Measurements from ENCODE around the gene CHTF18.
"Not testable (repeated sequence)": the region's sequence is repeated elsewhere in the genome, so short reads cannot be mapped to it uniquely, and the experiment has no call there.

Gene CHTF18

DNA sequence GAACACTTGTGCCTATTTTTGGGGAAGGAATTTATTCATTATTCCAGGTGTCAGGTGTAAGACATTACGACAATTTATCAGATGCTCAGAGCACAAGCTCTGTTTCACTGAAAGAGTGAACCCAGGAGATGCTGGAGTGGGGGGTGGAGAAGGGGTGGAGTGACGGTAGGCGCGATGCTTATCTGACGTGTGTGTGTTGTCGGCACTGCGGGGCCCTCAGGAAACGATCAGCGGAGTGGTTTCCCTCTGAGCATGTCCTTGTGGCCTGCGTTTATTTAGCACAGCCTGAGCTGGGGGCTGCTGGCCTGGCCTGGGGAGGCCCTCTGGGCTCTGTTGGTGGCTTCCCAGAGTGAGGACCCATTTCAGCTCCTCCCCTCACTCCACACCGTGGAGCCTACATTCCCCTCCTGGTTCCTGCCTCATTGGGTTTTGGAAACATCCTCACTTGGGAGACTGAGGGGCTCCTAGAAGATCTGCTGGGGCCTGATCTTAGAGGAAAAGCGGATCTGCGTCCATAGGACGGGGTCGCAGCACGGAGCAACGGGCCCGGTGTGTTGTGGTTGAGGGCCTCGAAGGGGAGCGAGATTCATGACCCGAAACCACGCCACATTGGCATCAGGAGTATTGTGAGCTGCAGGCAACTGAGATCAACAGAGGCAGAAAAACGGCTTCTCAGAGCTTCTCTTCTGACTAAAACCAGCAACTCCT lies 31.1 kb downstream of the CHTF18 start:
- WGBS, 2 experiments = 92 to 94% methylated on average over 23 of the region's 23 CpGs

DNA sequence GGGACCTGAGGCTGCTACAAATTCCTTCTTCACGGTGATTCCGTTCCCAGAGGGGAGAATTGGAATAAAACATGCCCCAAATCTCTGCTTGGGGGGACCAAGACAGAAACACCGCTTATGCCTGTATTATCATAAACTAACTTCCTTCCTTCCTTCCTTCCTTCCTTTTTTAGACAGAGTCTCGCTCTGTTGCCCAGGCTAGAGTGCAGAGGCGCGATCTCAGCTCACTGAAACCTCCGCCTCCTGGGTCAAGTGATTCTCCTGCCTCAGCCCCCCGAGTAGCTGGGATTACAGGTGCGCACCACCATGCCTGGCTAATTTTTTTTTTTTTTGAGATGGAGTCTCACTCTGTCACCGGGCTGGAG lies 31.6 kb downstream of the CHTF18 start:
- not testable (repeated sequence) for H3K27ac ChIP-seq (ENCODE audit: insufficient read depth, low read depth, low read length, poor library complexity, severe bottlenecking); H3K9me3 ChIP-seq (ENCODE audit: control insufficient read depth, low read length); H3K4me3 ChIP-seq (ENCODE audit: insufficient read depth, low read depth, low read length); H3K4me1 ChIP-seq (ENCODE audit: control insufficient read depth, insufficient read depth, low read length); H3K36me3 ChIP-seq (ENCODE audit: control insufficient read depth, insufficient read depth, low read length)
- H3K27me3 ChIP-seq (ENCODE audit: control insufficient read depth, insufficient read depth, low read length, poor library complexity, severe bottlenecking) = peaks cover 80% of the 10 kb centered on the region
- 91 to 93% methylated on average over 10 of the region's 10 CpGs for WGBS, 2 experiments

More for the DNA sequence above, 31.1 kb downstream of the CHTF18 start:
- no peak overlapping the region for H3K4me3 ChIP-seq (ENCODE audit: insufficient read depth, low read depth, low read length)
- H3K9me3 ChIP-seq (ENCODE audit: control insufficient read depth, low read length) = no peaks in the 10 kb centered on the region
- H3K27ac ChIP-seq (ENCODE audit: insufficient read depth, low read depth, low read length, poor library complexity, severe bottlenecking) = no peak overlapping the region
- H3K36me3 ChIP-seq (ENCODE audit: control insufficient read depth, insufficient read depth, low read length) = no peaks in the 10 kb centered on the region
- H3K4me1 ChIP-seq (ENCODE audit: control insufficient read depth, insufficient read depth, low read length) = no peaks in the 10 kb centered on the region
- H3K27me3 ChIP-seq (ENCODE audit: control insufficient read depth, insufficient read depth, low read length, poor library complexity, severe bottlenecking) = peaks cover 80% of the 10 kb centered on the region

DNA sequence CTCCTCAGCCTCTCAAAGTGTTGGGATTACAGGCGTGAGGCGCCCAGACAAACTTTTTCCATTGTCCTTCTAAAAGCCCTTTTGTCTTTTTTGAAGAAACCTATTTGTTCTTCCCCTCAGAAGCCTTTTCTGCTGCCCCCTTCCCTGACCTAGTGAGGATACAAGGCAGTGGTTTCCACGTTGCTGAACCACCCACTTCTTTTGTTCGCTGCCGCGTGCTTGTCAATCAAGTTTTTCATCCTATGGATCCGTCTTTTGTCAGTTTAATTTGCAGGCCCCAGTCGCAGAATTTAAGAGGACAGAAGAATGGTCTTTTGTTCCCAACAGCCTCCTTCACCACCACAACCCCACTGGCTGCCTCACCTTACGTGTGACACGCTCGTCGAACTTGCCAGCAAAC lies 32.3 kb downstream of the CHTF18 start:
- 8 to 10% methylated on average over 12 of the region's 12 CpGs for WGBS, 2 experiments
- H3K9me3 ChIP-seq (ENCODE audit: control insufficient read depth, low read length) = no peaks in the 10 kb centered on the region
- peaks cover 83% of the 10 kb centered on the region for H3K27me3 ChIP-seq (ENCODE audit: control insufficient read depth, insufficient read depth, low read length, poor library complexity, severe bottlenecking)
- no peak overlapping the region for H3K4me3 ChIP-seq (ENCODE audit: insufficient read depth, low read depth, low read length)
- H3K36me3 ChIP-seq (ENCODE audit: control insufficient read depth, insufficient read depth, low read length) = no peaks in the 10 kb centered on the region
- H3K27ac ChIP-seq (ENCODE audit: insufficient read depth, low read depth, low read length, poor library complexity, severe bottlenecking) = no peak overlapping the region
- no peaks in the 10 kb centered on the region for H3K4me1 ChIP-seq (ENCODE audit: control insufficient read depth, insufficient read depth, low read length)

DNA sequence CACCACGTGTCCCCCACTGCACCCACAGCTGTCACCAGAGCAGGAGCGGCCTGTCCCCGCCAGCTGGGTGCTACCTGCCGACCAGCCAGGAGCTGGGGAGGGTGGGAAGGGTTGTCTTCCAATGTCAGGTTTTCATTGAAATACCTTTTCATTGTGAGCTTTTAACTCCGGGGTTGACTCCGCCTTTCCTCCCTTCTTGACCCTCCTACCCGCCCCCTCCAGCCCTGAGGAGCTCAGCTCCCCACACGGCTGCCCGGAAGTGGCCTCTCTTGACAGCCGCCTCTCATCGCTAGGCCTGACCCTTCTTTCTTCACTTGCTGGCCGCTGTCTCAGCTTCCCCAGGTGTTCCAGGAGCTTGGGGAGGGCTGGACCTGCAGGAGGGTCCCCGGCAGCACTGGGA lies 33.3 kb downstream of the CHTF18 start:
- Histone ChIP-seq H3K4me3 (ENCODE audit: insufficient read depth, low read depth, low read length) (no peak overlapping the region), H3K36me3 (ENCODE audit: control insufficient read depth, insufficient read depth, low read length) (no peaks in the 10 kb centered on the region), H3K4me1 (ENCODE audit: control insufficient read depth, insufficient read depth, low read length) (no peaks in the 10 kb centered on the region), H3K9me3 (ENCODE audit: control insufficient read depth, low read length) (no peaks in the 10 kb centered on the region), H3K27ac (ENCODE audit: insufficient read depth, low read depth, low read length, poor library complexity, severe bottlenecking) (no peak overlapping the region), H3K27me3 (ENCODE audit: control insufficient read depth, insufficient read depth, low read length, poor library complexity, severe bottlenecking) (peaks cover 84% of the 10 kb centered on the region)
- WGBS, 2 experiments = 66 to 71% methylated on average over 13 of the region's 13 CpGs

DNA sequence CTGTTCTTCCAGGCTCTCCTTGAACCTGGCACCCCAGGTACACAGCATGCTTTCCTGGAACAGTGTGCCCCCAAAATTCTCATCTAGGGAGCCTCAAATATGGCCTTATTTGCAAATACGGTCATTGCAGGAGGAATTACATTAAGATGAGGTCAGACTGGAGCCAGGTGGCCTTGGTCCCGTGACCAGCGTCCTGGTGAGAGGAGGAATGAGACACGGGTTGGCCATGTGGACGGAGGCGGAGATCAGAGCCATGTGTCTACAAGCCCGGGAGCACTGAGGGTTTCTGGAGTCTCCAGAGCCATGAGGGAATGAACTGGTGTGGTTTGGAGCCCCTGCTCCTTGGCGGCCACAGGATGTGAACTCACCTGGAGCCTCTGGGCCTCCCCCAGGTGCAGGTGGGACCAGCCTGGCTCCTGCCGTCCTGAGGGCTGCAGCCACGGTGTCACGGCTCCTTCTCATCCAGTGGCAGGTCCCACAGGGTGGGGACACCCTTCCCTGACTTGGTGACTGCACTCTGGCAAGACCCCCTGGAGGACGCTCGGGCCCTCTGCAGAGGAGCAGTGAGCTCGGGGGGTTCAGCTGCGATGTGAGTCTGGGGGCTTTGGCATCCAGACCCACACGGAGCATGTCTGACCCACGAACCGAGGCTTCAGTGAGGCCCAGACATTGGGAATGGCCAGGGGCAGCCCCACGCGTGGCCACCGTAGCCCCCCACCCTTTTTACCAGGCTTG lies 33.9 kb downstream of the CHTF18 start:
- Histone ChIP-seq H3K36me3 (ENCODE audit: control insufficient read depth, insufficient read depth, low read length) (no peaks in the 10 kb centered on the region), H3K4me1 (ENCODE audit: control insufficient read depth, insufficient read depth, low read length) (no peaks in the 10 kb centered on the region), H3K27me3 (ENCODE audit: control insufficient read depth, insufficient read depth, low read length, poor library complexity, severe bottlenecking) (peaks cover 81% of the 10 kb centered on the region), H3K9me3 (ENCODE audit: control insufficient read depth, low read length) (no peaks in the 10 kb centered on the region), H3K27ac (ENCODE audit: insufficient read depth, low read depth, low read length, poor library complexity, severe bottlenecking) (no peak overlapping the region), H3K4me3 (ENCODE audit: insufficient read depth, low read depth, low read length) (no peak overlapping the region)
- 93 to 94% methylated on average over 21 of the region's 21 CpGs for WGBS, 2 experiments

DNA sequence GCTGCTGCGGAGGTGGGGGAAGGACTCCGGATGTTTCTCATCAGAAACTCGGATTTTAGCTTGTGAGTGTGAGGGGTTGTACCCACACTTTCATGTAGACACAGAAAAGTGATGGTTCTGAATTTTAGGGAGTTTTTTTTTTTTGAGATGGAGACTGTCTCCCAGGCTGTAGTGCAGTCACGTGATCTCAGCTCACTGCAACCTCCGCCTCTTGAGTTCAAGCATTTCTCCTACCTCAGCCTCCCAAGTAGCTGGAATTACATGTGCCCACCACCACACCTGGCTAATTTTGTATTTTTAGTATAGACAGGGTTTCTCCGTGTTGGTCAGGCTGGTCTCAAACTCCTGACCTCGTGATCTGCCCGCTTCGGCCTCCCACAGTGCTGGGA lies 34.5 kb downstream of the CHTF18 start:
- 93% methylated on average over 9 of the region's 9 CpGs for WGBS, 2 experiments
- Histone ChIP-seq H3K4me3 (ENCODE audit: insufficient read depth, low read depth, low read length) (no peak overlapping the region), H3K27ac (ENCODE audit: insufficient read depth, low read depth, low read length, poor library complexity, severe bottlenecking) (no peak overlapping the region), H3K27me3 (ENCODE audit: control insufficient read depth, insufficient read depth, low read length, poor library complexity, severe bottlenecking) (peaks cover 77% of the 10 kb centered on the region), H3K9me3 (ENCODE audit: control insufficient read depth, low read length) (no peaks in the 10 kb centered on the region), H3K4me1 (ENCODE audit: control insufficient read depth, insufficient read depth, low read length) (no peaks in the 10 kb centered on the region), H3K36me3 (ENCODE audit: control insufficient read depth, insufficient read depth, low read length) (no peaks in the 10 kb centered on the region)

DNA sequence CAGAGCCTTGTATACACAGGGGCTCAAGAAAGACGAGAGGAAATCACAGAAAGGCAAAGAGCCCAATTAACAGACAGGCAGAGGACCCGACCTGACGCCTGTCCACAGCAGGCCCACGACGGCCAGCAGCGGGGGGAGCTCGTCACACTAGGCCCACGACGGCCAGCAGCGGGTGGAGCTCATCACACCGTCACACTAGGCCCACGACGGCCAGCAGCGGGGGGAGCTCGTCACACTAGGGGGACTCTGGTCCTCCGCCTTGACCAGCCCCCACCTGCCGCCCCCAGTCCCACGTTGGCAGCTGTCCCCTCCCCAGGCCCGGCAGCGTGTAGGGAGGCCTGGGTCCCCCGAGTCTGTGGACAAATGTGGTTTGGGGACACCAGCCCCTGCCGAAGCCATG lies 35.8 kb downstream of the CHTF18 start:
- peaks cover 65% of the 10 kb centered on the region for H3K27me3 ChIP-seq (ENCODE audit: control insufficient read depth, insufficient read depth, low read length, poor library complexity, severe bottlenecking)
- no peaks in the 10 kb centered on the region for H3K4me1 ChIP-seq (ENCODE audit: control insufficient read depth, insufficient read depth, low read length)
- no peak overlapping the region for H3K27ac ChIP-seq (ENCODE audit: insufficient read depth, low read depth, low read length, poor library complexity, severe bottlenecking)
- 93 to 94% methylated on average over 22 of the region's 22 CpGs for WGBS, 2 experiments
- no peak overlapping the region for H3K4me3 ChIP-seq (ENCODE audit: insufficient read depth, low read depth, low read length)
- no peaks in the 10 kb centered on the region for H3K9me3 ChIP-seq (ENCODE audit: control insufficient read depth, low read length)
- no peaks in the 10 kb centered on the region for H3K36me3 ChIP-seq (ENCODE audit: control insufficient read depth, insufficient read depth, low read length)

DNA sequence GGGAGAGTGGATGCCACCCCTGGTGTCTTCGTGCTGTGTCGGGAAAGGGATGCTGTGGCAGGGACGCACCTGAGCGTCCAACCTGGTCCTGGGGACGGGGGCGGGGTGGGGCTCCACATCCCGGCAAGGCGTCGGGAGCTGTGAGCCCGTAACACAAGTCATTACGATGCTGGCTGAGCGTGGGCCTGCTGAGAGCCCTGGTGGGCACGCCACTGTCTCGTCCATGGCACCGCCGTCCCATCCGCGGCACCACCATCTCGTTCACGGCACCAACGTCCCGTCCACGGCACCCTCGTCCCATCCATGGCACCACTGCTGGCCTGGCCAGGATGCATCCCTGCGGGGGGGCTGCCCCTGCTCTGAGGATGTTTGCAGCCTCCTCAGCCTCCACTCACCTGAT lies 36.2 kb downstream of the CHTF18 start:
- H3K36me3 ChIP-seq (ENCODE audit: control insufficient read depth, insufficient read depth, low read length) = no peaks in the 10 kb centered on the region
- WGBS, 2 experiments = 95 to 96% methylated on average over 25 of the region's 25 CpGs
- no peak overlapping the region for H3K27ac ChIP-seq (ENCODE audit: insufficient read depth, low read depth, low read length, poor library complexity, severe bottlenecking)
- H3K27me3 ChIP-seq (ENCODE audit: control insufficient read depth, insufficient read depth, low read length, poor library complexity, severe bottlenecking) = peaks cover 61% of the 10 kb centered on the region
- H3K4me3 ChIP-seq (ENCODE audit: insufficient read depth, low read depth, low read length) = no peak overlapping the region
- no peaks in the 10 kb centered on the region for H3K9me3 ChIP-seq (ENCODE audit: control insufficient read depth, low read length)
- no peaks in the 10 kb centered on the region for H3K4me1 ChIP-seq (ENCODE audit: control insufficient read depth, insufficient read depth, low read length)

DNA sequence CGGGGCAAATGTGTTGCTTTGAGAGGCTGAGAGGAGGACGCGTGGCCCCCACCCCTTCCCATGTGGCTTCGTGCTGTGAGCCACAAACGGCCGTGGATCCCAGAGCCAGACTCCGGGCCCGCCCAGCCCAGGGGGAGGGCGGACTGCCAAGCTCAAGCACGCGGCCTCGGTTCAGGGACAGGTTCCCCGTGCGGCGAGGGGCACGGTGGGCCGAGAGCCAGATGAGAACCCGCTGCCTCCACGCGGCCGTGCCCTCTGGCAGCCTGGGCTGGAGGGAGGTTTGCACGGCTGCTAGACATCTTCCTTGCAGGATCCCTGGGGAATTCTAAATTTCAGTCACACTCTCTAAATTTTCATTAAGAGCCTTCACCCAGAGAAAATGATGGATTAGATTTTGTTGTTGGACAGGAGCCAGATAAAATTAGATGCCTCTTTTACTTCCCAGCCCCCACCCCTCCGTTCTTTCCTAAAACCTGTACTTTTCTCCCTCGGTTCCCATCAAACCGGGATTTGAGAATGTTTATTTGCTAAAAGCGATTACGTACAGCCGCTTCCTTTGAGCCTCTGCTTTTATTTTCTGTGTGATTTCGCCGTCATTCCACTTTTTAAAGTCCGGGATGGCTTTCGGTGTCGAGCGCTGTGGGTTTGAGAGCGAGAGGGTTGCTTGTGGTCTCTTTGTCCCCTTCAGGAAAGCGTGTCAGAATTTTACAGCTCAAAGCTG lies 37.1 kb downstream of the CHTF18 start:
- WGBS, 2 experiments = 90 to 91% methylated on average over 36 of the region's 36 CpGs
- Histone ChIP-seq H3K4me1 (ENCODE audit: control insufficient read depth, insufficient read depth, low read length) (no peaks in the 10 kb centered on the region), H3K27ac (ENCODE audit: insufficient read depth, low read depth, low read length, poor library complexity, severe bottlenecking) (no peak overlapping the region), H3K9me3 (ENCODE audit: control insufficient read depth, low read length) (no peaks in the 10 kb centered on the region), H3K36me3 (ENCODE audit: control insufficient read depth, insufficient read depth, low read length) (no peaks in the 10 kb centered on the region), H3K4me3 (ENCODE audit: insufficient read depth, low read depth, low read length) (no peak overlapping the region), H3K27me3 (ENCODE audit: control insufficient read depth, insufficient read depth, low read length, poor library complexity, severe bottlenecking) (peaks cover 54% of the 10 kb centered on the region)

DNA sequence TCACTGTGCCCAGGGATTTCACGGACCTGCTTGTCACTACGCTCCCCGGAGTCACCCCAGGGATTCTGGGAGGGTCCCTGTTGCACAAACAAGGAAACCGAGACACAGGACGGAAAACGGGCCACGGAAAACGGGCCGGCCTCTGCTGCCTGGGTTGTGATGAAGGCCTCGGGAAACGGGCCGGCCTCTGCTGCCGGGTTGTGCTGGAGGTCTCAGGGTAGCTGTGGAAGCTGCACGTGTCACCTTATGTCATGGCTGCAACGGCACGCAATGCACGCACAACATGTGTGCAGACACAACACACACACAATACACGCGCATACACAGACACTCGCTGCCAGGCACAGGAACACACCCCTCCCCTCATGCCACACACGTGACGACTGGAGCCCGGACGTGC lies 39.1 kb downstream of the CHTF18 start:
- Histone ChIP-seq H3K27ac (ENCODE audit: insufficient read depth, low read depth, low read length, poor library complexity, severe bottlenecking) (no peak overlapping the region), H3K4me1 (ENCODE audit: control insufficient read depth, insufficient read depth, low read length) (no peaks in the 10 kb centered on the region), H3K36me3 (ENCODE audit: control insufficient read depth, insufficient read depth, low read length) (no peaks in the 10 kb centered on the region), H3K9me3 (ENCODE audit: control insufficient read depth, low read length) (no peaks in the 10 kb centered on the region), H3K4me3 (ENCODE audit: insufficient read depth, low read depth, low read length) (no peak overlapping the region), H3K27me3 (ENCODE audit: control insufficient read depth, insufficient read depth, low read length, poor library complexity, severe bottlenecking) (peaks cover 36% of the 10 kb centered on the region)
- WGBS, 2 experiments = 94 to 96% methylated on average over 24 of the region's 24 CpGs
